GM12878 (cell line): ENCODE measurements around the gene MYO1D. TPM values are rescaled to one million over a fixed set of nuclear protein-coding genes. Genes with fewer than 3 reads are reported as not detected.
A peak's percentile ranks its signal among the peaks of the same experiment; 100 is the strongest.

Experiments
- ATAC-seq: fragments of 200-7000 bp; cut with Tn5 transposase; 3 replicates; pipeline ENCODE4 v1.9.1; 2020; ENCODE audit warnings: mild to moderate bottlenecking, moderate library complexity
- BruUV-seq: library from RNA; stranded (reverse); fragments of 400-500 nt; replicated peaks from 2 replicates; lab custom pipeline; 2021; lab: Mats Ljungman, UMichigan
- CTCF ChIA-PET: fragments of 300-600 bp; sonication (Branson Sonifier 250); formaldehyde crosslinking; extraction: SDS; loops from one replicate; lab custom pipeline; 2021; ENCODE audit warnings: inconsistent platforms; lab: Yijun Ruan, JAX
- POLR2A ChIA-PET: fragments of 350-600 bp; formaldehyde crosslinking; extraction: SDS; loops from one replicate; lab custom pipeline; 2021; ENCODE audit warnings: inconsistent platforms; lab: Charles Lee
- RAD21 ChIA-PET: fragments of 300-600 bp; sonication (Branson Sonifier 250); formaldehyde crosslinking; loops from one replicate; lab custom pipeline; 2023; ENCODE audit warnings: antibody characterized with exemption; ENCODE audit not compliant: unreplicated experiment; lab: Charles Lee
- SMC1A ChIA-PET: fragments of 300-600 bp; sonication (Branson Sonifier 250); formaldehyde crosslinking; loops from one replicate; lab custom pipeline; 2023; ENCODE audit not compliant: unreplicated experiment, uncharacterized antibody; lab: Charles Lee
- DNase-seq: peaks from one replicate; pipeline ENCODE4 v3.0.0-alpha.2; 2011; ENCODE audit warnings: low read depth, low spot score
- FAIRE-seq: peaks from 3 replicates; lab custom pipeline; 2011; peaks lifted over from hg19 to GRCh38; lab: Jason Lieb, UNC
- H2AFZ ChIP-seq: 2 replicates; pipeline ENCODE4 v1.6.0; 2011; ENCODE audit warnings: low read depth, low read length, control low read depth; ENCODE audit not compliant: control insufficient read depth
- H3K27ac ChIP-seq: 2 replicates; pipeline ENCODE4 v1.5.1; 2011; ENCODE audit warnings: control low read depth; ENCODE audit not compliant: control insufficient read depth, insufficient read depth
- H3K27me3 ChIP-seq, 2 experiments: replicated peaks in 1 of 2; 2 replicates each; pipeline versions ENCODE4 v1.6.0 to v1.6.1; 2011; ENCODE audit warnings: low read length in 1 of 2; ENCODE audit not compliant: control insufficient read depth in 2 of 2, insufficient read depth in 2 of 2
- H3K36me3 ChIP-seq, 2 experiments: 2 replicates each; pipeline ENCODE4 v1.5.1; 2011; ENCODE audit warnings: low read length in 1 of 2; ENCODE audit not compliant: control insufficient read depth in 2 of 2, insufficient read depth in 2 of 2
- H3K4me1 ChIP-seq: 2 replicates; pipeline ENCODE4 v1.6.1; 2011; ENCODE audit warnings: mild to moderate bottlenecking, low read length, moderate library complexity, mixed read lengths; ENCODE audit not compliant: control insufficient read depth, insufficient read depth
- H3K4me2 ChIP-seq: 2 replicates; pipeline ENCODE4 v1.6.0; 2011; ENCODE audit warnings: control low read depth; ENCODE audit not compliant: control insufficient read depth, insufficient read depth
- H3K4me3 ChIP-seq: fragments of 200-600 bp; sonication (generic); 2 replicates; pipeline ENCODE4 v1.5.1; 2016
- H3K79me2 ChIP-seq: 2 replicates; pipeline ENCODE4 v1.6.0; 2011; ENCODE audit warnings: low read length; ENCODE audit not compliant: control insufficient read depth, insufficient read depth
- H3K9ac ChIP-seq: 2 replicates; pipeline ENCODE4 v1.8.0; 2011; ENCODE audit warnings: low read length, control low read depth, mixed read lengths; ENCODE audit not compliant: control insufficient read depth, insufficient read depth
- H3K9me3 ChIP-seq: replicated peaks from 3 replicates; pipeline ENCODE4 v1.5.1; 2011; ENCODE audit warnings: mild to moderate bottlenecking, low read length; ENCODE audit not compliant: control insufficient read depth, insufficient read depth
- H4K20me1 ChIP-seq: 2 replicates; pipeline ENCODE4 v1.6.0; 2011; ENCODE audit not compliant: control insufficient read depth, insufficient read depth
- ATF7 ChIP-seq: fragments of 450-650 bp; IDR thresholded peaks from 2 replicates; pipeline ENCODE4 v1.6.1; 2016; ENCODE audit warnings: low read depth, mild to moderate bottlenecking
- CREM ChIP-seq: IDR thresholded peaks from 2 replicates; pipeline ENCODE4 v1.6.1; 2014; ENCODE audit warnings: antibody characterized with exemption, low read depth
- EP300 ChIP-seq, 2 experiments: fragments of 150-350 bp in 1 of 2; IDR thresholded peaks; 2 replicates each; pipeline ENCODE4 v1.6.1; 2011 to 2012; ENCODE audit warnings: low read depth in 2 of 2, low read length in 2 of 2, borderline replicate concordance in 1 of 2, improper control_type of control experiment in 1 of 2, inconsistent platforms in 1 of 2; ENCODE audit not compliant: control insufficient read depth in 1 of 2
- GATAD2B ChIP-seq: fragments of 450-650 bp; conservative IDR thresholded peaks from 2 replicates; pipeline ENCODE4 v1.6.1; 2017; ENCODE audit warnings: low read depth, mild to moderate bottlenecking, moderate library complexity
- HDGF ChIP-seq: fragments of 450-650 bp; IDR thresholded peaks from 2 replicates; pipeline ENCODE4 v1.6.1; 2016; ENCODE audit warnings: antibody characterized with exemption
- IKZF1 ChIP-seq: fragments of 450-650 bp; conservative IDR thresholded peaks from 2 replicates; pipeline ENCODE4 v1.6.1; 2017; ENCODE audit warnings: antibody characterized with exemption, mild to moderate bottlenecking
- JUNB ChIP-seq: IDR thresholded peaks from 2 replicates; pipeline ENCODE4 v1.6.1; 2016; ENCODE audit warnings: antibody characterized with exemption, mild to moderate bottlenecking
- POU2F2 ChIP-seq: IDR thresholded peaks from 3 replicates; pipeline ENCODE4 v1.6.1; 2011; ENCODE audit warnings: low read depth, mild to moderate bottlenecking, low read length, borderline replicate concordance
- RAD21 ChIP-seq: IDR thresholded peaks from 2 replicates; pipeline ENCODE4 v1.6.1; 2011; ENCODE audit warnings: mild to moderate bottlenecking, low read depth, low read length, moderate library complexity; ENCODE audit not compliant: insufficient read depth
- REST ChIP-seq: IDR thresholded peaks from 2 replicates; pipeline ENCODE4 v1.6.1; 2012; ENCODE audit warnings: mild to moderate bottlenecking, low read depth, low read length
- RUNX3 ChIP-seq: IDR thresholded peaks from 2 replicates; pipeline ENCODE4 v1.6.1; 2012; ENCODE audit warnings: low read length, inconsistent platforms
- SPI1 ChIP-seq: IDR thresholded peaks from 2 replicates; pipeline ENCODE4 v1.6.1; 2011; ENCODE audit warnings: low read depth, mild to moderate bottlenecking, low read length, moderate library complexity, borderline replicate concordance; ENCODE audit not compliant: insufficient read depth
- SREBF1 ChIP-seq: IDR thresholded peaks from 2 replicates; pipeline ENCODE4 v1.6.1; 2012; ENCODE audit warnings: mild to moderate bottlenecking, low read length
- TCF7 ChIP-seq: IDR thresholded peaks from 2 replicates; pipeline ENCODE4 v1.6.1; 2014; ENCODE audit warnings: antibody characterized with exemption, borderline replicate concordance
- ZBED1 ChIP-seq: IDR thresholded peaks from 2 replicates; pipeline ENCODE4 v1.6.1; 2016; ENCODE audit warnings: borderline replicate concordance
- ZNF217 ChIP-seq: fragments of 450-650 bp; IDR thresholded peaks from 2 replicates; pipeline ENCODE4 v1.6.1; 2017; ENCODE audit warnings: antibody characterized with exemption, mild to moderate bottlenecking
- ZZZ3 ChIP-seq: IDR thresholded peaks from 2 replicates; pipeline ENCODE4 v1.6.1; 2011; ENCODE audit warnings: low read depth; ENCODE audit not compliant: control insufficient read depth, insufficient read length
- WGBS: methylation state at CpG from one replicate; pipeline ENCODE4 v1.1.6; 2016; ENCODE audit warnings: low lambda C conversion rate; ENCODE audit not compliant: insufficient replicate concordance, insufficient coverage; ENCODE audit errors: missing lambda C conversion rate; 5-methylcytosine and 5-hydroxymethylcytosine counted together
- in situ Hi-C: fragments of 300-500 bp; cut with MboI; formaldehyde crosslinking; loops from 9 replicates; pipeline ENCODE4 v1.14.3; 2018; ENCODE audit warnings: mixed read lengths
- intact Hi-C: fragments of 100-400 bp; cut with micrococcal nuclease; formaldehyde crosslinking; loops from one replicate; pipeline ENCODE4 v1.14.2; 2022; ENCODE audit not compliant: unreplicated experiment
- polyA plus RNA-seq, 11 experiments: library from polyadenylated mRNA; depleted of rRNA in 4 of 11; unstranded in 6 of 11; stranded (reverse) in 5 of 11; fragments of >200 nt; fragmentation: Nextera tagmentation in 4 of 11; fragmentation: Illumina TruSeq in 1 of 11; extraction: Ambion mirVana in 4 of 11; extraction: Trizol in 1 of 11; gene quantifications; 1 replicate in 1 of 11; 2 replicates in 10 of 11; pipeline versions ENCODE4 v1.2.1 to v1.2.3, GENCODE V29; 2011 to 2016; ENCODE audit warnings: inconsistent platforms in 2 of 11, missing spikeins in 2 of 11, low read depth in 1 of 11
- total RNA-seq, 4 experiments: library from RNA; depleted of rRNA in 3 of 4; stranded (reverse); fragments of >200 nt in 3 of 4; fragmentation: Illumina TruSeq in 1 of 4; extraction: Trizol in 1 of 4; gene quantifications; 2 replicates each; pipeline versions ENCODE4 v1.2.1 to v1.2.3, GENCODE V29; 2013 to 2021

The MYO1D gene
- total and polyA plus RNA-seq, 10 of the 15 experiments (the other 5 are each of a cell fraction or from before 2014, with no cell fraction given) = 1.8 to 37.7 (median 25.4) TPM

- TF ChIP-seq ATF7 (no peak), SREBF1 (no peak), ZNF217 (no peak)
These were observed 324.6 kb downstream of the MYO1D start (continued) for GRCh38 chr17:32552280-32552679.

GRCh38 chr17:32551186-32551955 lies 325.6 kb downstream of the MYO1D start:
- Histone ChIP-seq H3K36me3 (no peaks in the 10 kb centered on the region), H4K20me1 (no peaks in the 10 kb centered on the region), H3K27ac (peak overlapping the region; percentile 38), H3K9me3 (no peaks in the 10 kb centered on the region), H3K4me1 (peaks cover 24% of the 10 kb centered on the region), H3K9ac (no peak overlapping the region), H3K4me2 (peak overlapping the region; percentile 56), H3K4me3 (no peak overlapping the region), H3K79me2 (no peaks in the 10 kb centered on the region), H2AFZ (no peak overlapping the region), H3K27me3 (no peaks in the 10 kb centered on the region)
- peak; percentile 95 for FAIRE-seq
- in situ Hi-C loops = no loop called here
- no TSS peak for BruUV-seq
- ChIA-PET RAD21 (interaction anchor here (0.9 to 10.1 kb wide), 9 partner anchors 8 to 67 kb away, joined by 3 to 77 read pairs (median 4); no protein-coding TSS in a partner anchor), SMC1A (interaction anchor here (0.7 to 10.2 kb wide), 12 partner anchors 8 to 69 kb away, joined by 3 to 101 read pairs (median 10); partner anchors contain the start of gene CDK5R1), CTCF (interaction anchor here (0.9 to 2.8 kb wide), 13 partner anchors 8 to 89 kb away, joined by 3 to 15 read pairs (median 3); no protein-coding TSS in a partner anchor), POLR2A (interaction anchor here (1.0 to 2.8 kb wide), 8 partner anchors 8 to 64 kb away, joined by 3 to 15 read pairs (median 5); partner anchors contain the start of gene CDK5R1)
- WGBS = 63% methylated on average over 8 of the region's 8 CpGs
- ATAC-seq = peak; percentile 96
- intact Hi-C loops = no loop called here
- DNase-seq = peak; percentile 71
- TF ChIP-seq SPI1 = peak; percentile 52; the same call in 1 of the 2 replicates
- TF ChIP-seq ZZZ3 = no peak
- TF ChIP-seq ATF7 = peak; percentile 42; the same call in 1 of the 2 replicates
- peak; percentile 55; the same call in 1 of the 2 replicates for TF ChIP-seq JUNB
- TF ChIP-seq CREM = peak; percentile 34; the same call in 1 of the 2 replicates
- peak; percentile 48; the same call in 1 of the 2 replicates for TF ChIP-seq ZBED1
- 0 out of 2 replicates have a peak, but pooled peaks have one; percentile 24 for TF ChIP-seq GATAD2B
- 0 out of 2 replicates have a peak, but pooled peaks have one; percentile 17 for TF ChIP-seq HDGF
- peak; percentile 44; the same call in 1 of the 3 replicates for TF ChIP-seq POU2F2
- peak; percentile 73 for TF ChIP-seq TCF7
- TF ChIP-seq RAD21 = peak; percentile 27; the same call in 1 of the 2 replicates
- TF ChIP-seq EP300 (IDR thresholded peaks at IDR 0.05; ENCODE audit: borderline replicate concordance in 1 of 2, control insufficient read depth in 1 of 2, low read depth in 2 of 2, low read length in 2 of 2) = peak in 1 of 2 experiments; percentile 48; a peak in 2 of 4 replicates
- no peak for TF ChIP-seq REST
- TF ChIP-seq RUNX3 = peak; percentile 94
- TF ChIP-seq IKZF1 = peak; percentile 51; the same call in 1 of the 2 replicates
